ENCODE data around the gene RPRD2. TPM values are rescaled to one million over a fixed set of nuclear protein-coding genes. Genes with fewer than 3 reads are reported as not detected.

The RPRD2 gene
- total RNA-seq, 4 donors from 2014 or later: 18.2 to 23.1 (median 21.1) TPM

DNA sequence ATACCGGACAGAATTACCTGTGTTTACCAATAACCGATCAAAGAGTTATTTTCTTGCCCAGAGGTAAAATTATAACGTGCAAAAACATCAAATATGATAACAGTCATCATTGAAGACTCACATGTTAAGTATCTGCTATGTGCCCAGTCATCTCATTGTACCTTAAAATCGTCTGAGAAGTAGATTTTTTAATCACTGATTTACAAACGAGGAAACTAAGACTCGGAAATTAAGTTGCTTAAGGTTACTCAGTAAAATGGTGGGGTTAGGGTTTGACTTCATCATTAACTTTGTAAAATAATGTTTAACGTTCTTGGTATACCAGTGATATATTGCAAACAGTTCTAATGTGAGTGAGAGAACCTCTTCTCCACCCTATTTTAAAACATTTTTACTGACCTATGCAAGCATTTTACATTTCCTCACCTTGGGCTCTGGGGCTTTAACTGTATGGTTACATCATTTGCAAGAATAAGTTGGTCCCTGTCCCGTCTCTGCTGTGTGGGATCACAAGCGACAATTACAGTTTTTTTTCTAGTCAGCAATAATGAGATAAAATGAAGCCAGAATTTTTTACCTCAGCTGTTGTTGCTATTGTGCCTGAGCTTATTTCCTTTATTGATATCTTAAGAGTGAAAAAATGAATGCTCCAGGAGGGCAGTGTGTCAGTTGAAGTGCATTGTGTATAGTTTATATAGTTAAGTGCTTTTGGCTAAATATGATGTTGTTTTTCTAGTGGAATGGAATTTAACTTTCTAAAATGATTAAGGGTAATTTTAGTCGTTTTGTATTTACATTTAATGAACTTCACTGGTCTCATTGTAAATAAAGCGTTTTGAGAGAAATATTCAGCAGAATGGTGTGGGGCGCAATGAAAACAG, 2.7 kb downstream of the RPRD2 start:
- WGBS, 2 donors: 13 to 14% methylated on average over 12 of the region's 12 CpGs
- DNase-seq (ENCODE audit: low spot score in 2 of 2): peak in 1 of 2 donors; percentile 21
- intact Hi-C loops (cut with DNase I; ENCODE audit: low total_unique reads): no loop called here
- H3K4me3 ChIP-seq (ENCODE audit: low read depth, poor library complexity, severe bottlenecking): no peak overlapping the region
- TF ChIP-seq, protein P1, sequence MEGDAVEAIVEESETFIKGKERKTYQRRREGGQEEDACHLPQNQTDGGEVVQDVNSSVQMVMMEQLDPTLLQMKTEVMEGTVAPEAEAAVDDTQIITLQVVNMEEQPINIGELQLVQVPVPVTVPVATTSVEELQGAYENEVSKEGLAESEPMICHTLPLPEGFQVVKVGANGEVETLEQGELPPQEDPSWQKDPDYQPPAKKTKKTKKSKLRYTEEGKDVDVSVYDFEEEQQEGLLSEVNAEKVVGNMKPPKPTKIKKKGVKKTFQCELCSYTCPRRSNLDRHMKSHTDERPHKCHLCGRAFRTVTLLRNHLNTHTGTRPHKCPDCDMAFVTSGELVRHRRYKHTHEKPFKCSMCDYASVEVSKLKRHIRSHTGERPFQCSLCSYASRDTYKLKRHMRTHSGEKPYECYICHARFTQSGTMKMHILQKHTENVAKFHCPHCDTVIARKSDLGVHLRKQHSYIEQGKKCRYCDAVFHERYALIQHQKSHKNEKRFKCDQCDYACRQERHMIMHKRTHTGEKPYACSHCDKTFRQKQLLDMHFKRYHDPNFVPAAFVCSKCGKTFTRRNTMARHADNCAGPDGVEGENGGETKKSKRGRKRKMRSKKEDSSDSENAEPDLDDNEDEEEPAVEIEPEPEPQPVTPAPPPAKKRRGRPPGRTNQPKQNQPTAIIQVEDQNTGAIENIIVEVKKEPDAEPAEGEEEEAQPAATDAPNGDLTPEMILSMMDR (IDR thresholded peaks at IDR 0.05): no peak
- no peak for TF ChIP-seq POLR2A (IDR thresholded peaks at IDR 0.05)

DNA sequence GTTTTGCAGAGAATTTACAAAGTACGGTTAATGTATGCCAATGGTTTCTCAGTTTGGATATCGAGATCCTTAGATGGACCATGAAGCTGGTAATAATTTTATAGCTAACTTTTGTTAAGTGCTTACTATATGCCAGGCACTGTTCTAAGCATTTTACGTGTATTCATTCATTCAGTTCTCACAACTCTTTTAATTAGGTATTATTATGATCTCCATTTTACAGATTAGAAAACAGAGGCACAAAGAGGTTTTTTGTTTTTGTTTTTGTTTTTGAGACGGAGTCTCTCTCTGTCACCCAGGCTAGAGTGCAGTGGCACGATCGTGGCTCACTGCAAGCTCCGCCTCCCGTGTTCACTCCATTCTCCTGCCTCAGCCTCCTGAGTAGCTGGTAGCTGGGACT, 7.2 kb downstream of the RPRD2 start:
- no peak for TF ChIP-seq POLR2A (IDR thresholded peaks at IDR 0.05)
- TF ChIP-seq, protein P1 (IDR thresholded peaks at IDR 0.05): no peak

DNA sequence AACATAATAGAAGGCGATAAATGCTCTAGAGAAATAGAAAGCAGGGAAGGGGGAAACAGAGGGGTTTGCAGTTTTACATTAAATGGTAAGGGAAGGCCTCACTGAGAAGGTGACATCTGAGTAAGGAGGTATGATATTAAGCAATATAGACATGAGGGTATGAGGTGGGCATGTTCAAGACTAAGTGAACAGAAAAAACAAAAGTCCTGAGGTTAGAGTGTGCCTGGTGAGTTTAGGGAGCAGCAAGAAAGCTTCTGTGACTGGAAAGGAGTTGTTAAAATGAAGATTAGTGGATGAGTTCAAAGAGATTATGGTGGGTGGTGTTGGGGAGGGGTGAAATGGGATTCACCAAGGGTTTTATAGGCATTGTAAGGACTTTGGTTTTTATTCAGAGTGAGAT, 8.6 kb downstream of the RPRD2 start:
- TF ChIP-seq, protein P1 (IDR thresholded peaks at IDR 0.05): no peak
- TF ChIP-seq POLR2A (IDR thresholded peaks at IDR 0.05): no peak
- no peak for DNase-seq (ENCODE audit: low spot score in 2 of 2)
- intact Hi-C loops (cut with DNase I; ENCODE audit: low total_unique reads): no loop called here
- 96 to 100% methylated on average over 1 of the region's 1 CpG for WGBS, 2 donors
- no peak overlapping the region for H3K4me3 ChIP-seq (ENCODE audit: low read depth, poor library complexity, severe bottlenecking)

More for the DNA sequence above, 7.2 kb downstream of the RPRD2 start:
- WGBS, 2 donors: 87 to 94% methylated on average over 8 of the region's 8 CpGs
- no peak for DNase-seq (ENCODE audit: low spot score in 2 of 2)
- intact Hi-C loops (cut with DNase I; ENCODE audit: low total_unique reads): no loop called here
- no peak overlapping the region for H3K4me3 ChIP-seq (ENCODE audit: low read depth, poor library complexity, severe bottlenecking)

DNA sequence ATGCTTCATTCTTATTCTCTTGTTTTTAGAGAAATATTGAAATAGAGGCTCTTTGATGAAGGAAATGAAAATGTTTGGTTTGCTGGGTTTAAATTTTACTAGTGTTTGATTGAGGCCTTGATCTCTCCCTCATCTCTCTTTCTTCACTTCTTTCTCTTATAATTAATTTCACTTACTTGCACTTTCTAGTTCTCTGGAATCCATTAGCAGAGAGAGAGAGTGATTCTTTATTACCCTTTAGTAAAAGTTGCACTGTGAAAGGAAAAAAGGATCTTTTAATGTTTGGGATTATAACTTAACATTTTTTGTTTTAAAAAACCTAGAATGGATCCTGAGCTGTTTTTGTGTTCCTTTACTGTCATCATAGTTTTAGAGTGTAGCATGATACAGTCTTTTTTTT, 12.2 kb downstream of the RPRD2 start:
- intact Hi-C loops (cut with DNase I; ENCODE audit: low total_unique reads): no loop called here
- no peak for TF ChIP-seq POLR2A (IDR thresholded peaks at IDR 0.05)
- TF ChIP-seq, protein P1 (IDR thresholded peaks at IDR 0.05): no peak
- no peak overlapping the region for H3K4me3 ChIP-seq (ENCODE audit: low read depth, poor library complexity, severe bottlenecking)
- no peak for DNase-seq (ENCODE audit: low spot score in 2 of 2)

DNA sequence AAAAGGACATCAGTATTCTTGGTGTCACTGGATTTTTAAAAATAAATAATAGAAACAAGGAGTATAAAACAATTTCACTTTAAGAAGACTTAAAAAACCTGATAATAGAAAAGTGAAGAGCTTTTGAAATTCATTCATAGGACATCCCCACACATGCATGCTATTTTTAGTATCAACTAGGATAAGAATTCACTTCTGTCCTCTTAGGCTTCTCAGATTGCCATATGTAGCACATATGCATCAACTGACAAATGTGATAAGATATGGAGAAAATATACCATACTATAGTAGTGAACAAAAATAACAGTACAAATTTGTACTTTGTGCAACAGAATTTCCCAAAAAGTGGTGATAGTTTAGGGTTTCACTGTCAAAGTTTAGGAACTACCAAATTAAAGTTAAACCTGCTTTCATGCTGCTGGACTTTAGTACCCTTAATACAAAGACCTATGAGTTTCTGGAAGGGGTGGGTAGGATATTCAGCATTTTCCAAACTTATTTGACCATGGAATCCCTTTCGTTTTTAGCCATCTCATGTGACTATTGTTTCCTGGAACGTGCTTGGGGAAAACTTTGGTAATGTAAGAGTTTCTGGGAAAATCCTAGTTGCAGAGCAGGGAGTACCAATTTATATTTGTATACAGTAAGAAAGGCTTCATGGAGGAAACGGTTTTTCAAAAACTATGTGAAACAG, 19.8 kb downstream of the RPRD2 start:
- H3K4me3 ChIP-seq (ENCODE audit: low read depth, poor library complexity, severe bottlenecking): no peak overlapping the region
- TF ChIP-seq, protein P1 (IDR thresholded peaks at IDR 0.05): no peak
- TF ChIP-seq POLR2A (IDR thresholded peaks at IDR 0.05): no peak
- intact Hi-C loops (cut with DNase I; ENCODE audit: low total_unique reads): no loop called here
- 37 to 46% methylated on average over 3 of the region's 3 CpGs for WGBS, 2 donors
- DNase-seq (ENCODE audit: low spot score in 2 of 2): no peak

All from lower leg skin (tissue), 4 donors.